GM23248 (cell line): ENCODE results near the gene KRTAP17-1.

ENCODE experiments used
- EZH2 ChIP-seq: fragments of 200-600 bp; sonication (generic); IDR thresholded peaks from 2 replicates; pipeline ENCODE4 v1.6.1; 2018; ENCODE audit warnings: antibody characterized with exemption, mild to moderate bottlenecking; ENCODE audit not compliant: insufficient read depth, poor library complexity, severe bottlenecking
- EZH2phosphoT487 ChIP-seq: fragments of 200-600 bp; sonication (generic); IDR thresholded peaks from 2 replicates; pipeline ENCODE4 v1.6.1; 2018; ENCODE audit warnings: antibody characterized with exemption, moderate library complexity, mild to moderate bottlenecking, low read depth; ENCODE audit not compliant: insufficient read depth

DNA sequence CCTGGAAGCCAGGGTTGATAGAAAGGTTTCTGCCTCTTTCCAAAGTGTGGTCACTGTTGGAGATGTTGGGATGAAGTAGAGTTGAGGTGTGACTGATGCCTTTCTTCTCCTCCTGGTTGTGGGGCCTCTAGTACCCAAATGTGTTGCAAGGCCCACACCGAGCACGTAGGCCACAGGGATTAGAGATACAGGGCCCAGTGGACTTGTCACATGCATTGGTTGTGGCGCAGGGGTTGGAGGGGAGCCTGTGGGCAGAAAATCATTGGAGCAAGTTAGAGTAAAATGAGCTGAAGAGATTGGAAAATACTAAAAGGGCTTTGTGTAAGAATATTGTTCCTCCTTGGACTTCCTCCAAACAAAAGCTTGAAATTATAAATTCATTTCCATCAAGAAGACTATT is 30.5 kb upstream of the KRTAP17-1 start:
- TF ChIP-seq EZH2 (no peak), EZH2phosphoT487 (no peak)
